ENCODE measurements around the gene NBEAL2.

- TF ChIP-seq EZH2 (IDR thresholded peaks at IDR 0.05; ENCODE audit: borderline replicate concordance, low read length): no peak
- no peak for TF ChIP-seq CTCF (IDR thresholded peaks at IDR 0.05; ENCODE audit: low read length)
Measured at GRCh38 chr3:47003461-47004368, 24.2 kb downstream of the NBEAL2 start.
